DMS 273 treated with DMSO at 0.1 percent for 48 hours (cell line): ENCODE measurements around the gene FERMT3.

Source experiments
- DNase-seq: peaks from one replicate; lab custom pipeline; 2025; lab: John Stamatoyannopoulos, UW

The FERMT3 gene

GRCh38 chr11:64186492-64187165, 19.9 kb upstream of the FERMT3 start:
- no peak for DNase-seq

DNA sequence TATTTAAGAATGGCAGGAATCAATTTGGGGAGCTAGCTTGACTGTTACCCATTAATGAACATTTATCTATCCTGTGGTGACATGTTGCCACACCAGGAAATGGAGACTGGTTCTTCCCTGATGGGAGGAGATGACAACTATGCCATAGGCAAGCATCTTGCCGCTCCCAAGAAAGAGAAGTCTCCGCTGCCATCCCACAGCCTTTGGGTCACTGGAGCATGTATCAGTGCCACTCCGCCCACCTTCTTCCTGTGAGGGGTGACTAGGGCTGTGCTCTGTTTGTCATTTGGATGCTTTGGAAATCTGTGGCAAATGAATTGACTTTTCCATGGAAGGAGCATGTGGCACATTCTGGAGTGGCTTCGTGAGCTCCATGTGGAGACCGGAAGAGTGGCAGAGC, 14.1 kb upstream of the FERMT3 start:
- DNase-seq, result no peak

GRCh38 chr11:64196626-64197025, 9.9 kb upstream of the FERMT3 start:
- DNase-seq, result no peak

DNA sequence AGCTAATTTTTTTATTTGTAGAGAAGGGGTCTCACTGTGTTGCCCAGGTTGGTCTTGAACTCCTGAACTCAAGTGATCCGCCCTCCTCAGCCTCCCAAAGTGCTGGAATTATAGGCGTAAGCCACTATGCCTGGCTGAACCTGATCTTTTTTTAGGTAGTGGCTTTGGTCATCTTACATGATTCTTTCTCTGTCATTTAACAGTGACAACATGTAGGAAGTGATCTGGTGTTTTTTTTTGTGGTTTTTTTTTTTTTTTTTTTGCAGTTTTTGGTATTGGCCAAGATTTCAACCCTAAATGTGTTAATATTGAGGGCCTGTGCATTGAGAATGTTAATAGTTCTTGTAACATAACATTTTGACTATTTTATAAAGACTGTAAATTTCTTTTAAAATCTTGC, 8.0 kb upstream of the FERMT3 start:
- DNase-seq, result no peak

DNA sequence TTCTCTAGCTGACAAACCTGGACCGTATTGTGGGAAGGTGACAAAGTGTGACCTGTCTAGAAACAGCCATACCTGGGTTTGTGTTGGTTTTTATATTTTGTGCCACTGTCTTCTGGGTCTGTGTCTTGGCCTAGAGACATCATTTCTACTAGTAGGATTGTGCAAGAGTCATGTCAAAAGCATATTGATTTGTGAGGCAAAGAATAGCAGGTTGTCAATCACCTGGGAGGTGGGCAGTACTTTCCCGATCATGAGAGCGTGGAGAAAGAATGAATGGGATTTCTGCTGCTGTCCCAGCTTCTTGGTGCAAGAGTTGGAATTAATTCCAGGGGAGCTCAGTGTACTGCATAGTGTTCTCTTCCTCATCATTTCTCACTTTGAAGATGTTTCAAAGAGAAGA, 5.0 kb upstream of the FERMT3 start:
- no peak for DNase-seq

- no peak for DNase-seq
These were observed 3.5 kb upstream of the FERMT3 start for GRCh38 chr11:64202992-64203391.

GRCh38 chr11:64203421-64204079, 3.0 kb upstream of the FERMT3 start:
- DNase-seq, result no peak

- no peak for DNase-seq
These were observed 2.5 kb upstream of the FERMT3 start for GRCh38 chr11:64204080-64204440.

GRCh38 chr11:64204464-64204989, 2.0 kb upstream of the FERMT3 start:
- peak; percentile 83 for DNase-seq

GRCh38 chr11:64207256-64208085, 950 bp downstream of the FERMT3 start:
- no peak for DNase-seq

DNA sequence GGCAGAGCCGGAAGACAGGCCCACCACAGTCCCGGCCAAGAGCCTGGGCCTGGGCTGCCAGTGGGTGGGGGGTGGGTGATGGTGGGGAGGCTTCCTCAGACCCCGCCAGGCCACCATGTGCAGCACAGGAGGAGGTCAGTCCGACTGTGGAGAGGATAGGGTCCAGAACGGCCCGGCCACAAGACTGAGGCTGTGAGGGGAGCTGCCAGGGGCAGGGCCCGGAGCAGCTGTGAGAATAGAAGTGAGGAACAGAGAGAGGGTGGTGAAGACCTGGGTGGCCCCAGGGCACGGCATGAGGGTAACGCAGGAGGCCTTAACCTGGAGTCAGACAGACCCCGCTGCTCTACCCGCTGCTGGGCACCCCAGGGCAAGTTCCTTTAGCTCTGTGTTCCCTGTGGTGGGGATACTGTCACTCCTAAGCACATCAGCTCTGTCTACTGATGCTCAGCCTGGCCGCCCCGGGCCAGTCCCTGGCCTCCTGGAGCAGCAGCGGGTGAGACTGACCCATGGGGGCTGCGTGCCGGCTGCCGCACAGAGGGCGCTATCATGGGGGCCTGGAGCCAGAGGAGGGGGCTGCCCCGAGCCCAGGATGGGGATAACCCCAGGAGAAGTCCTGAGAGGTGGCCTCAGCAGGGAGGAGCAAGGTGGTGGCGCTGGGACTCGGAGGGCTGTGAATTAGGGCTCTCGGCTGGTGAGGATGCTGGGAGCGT, 1.7 kb downstream of the FERMT3 start:
- DNase-seq, result no peak

DNA sequence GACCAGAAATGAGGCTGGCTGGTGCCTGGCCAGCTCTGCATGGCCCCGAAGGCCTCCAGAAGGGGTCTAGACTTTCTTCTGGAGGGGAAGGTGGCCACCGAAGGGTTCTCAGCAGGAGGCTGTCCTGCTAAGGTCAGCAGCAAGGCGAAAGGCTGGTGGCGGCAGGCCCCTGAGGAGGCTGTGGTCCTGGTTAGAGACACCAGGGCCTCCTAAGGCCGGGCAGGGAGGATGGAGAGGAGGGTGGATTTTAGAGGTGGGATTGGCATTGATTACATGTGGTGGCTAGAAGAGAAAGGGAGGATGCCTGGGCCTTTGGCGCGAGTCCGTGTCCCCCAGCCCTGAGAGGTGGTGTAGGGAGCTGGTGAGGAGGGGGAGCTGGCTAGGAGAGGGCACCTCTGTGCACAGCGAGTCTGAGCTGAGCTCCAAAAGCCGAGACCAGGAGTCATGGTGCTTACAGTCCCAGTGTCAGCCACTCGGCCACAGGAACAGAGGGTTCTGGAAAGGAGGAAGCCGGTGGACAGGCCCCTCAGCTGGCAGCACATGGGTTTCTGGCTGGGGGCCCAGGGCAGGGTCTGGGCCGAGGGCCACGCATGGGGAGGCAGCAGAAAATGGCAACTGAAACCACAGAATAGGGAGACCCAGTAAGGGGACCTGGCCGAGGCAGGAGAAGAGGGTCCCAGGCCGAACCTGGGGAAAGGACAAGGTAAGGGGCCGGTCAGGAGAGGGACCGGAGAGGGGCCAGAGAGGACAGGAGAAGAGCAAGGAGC, 2.5 kb downstream of the FERMT3 start:
- no peak for DNase-seq

DNA sequence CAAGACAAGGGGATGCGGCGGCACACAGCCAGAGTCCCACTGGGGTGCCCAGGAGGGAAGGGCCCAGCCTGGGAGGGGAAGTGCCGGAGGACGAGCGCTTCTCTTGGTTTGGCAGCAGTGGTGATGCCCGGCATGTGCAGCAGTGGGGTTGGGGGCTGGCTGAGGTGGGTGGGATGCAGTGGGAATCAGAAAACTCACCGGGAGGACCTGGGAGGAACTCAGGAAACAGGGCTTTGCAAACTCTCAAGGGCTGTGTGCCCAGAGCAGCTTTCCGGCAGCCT, 3.0 kb downstream of the FERMT3 start:
- DNase-seq, result no peak

DNA sequence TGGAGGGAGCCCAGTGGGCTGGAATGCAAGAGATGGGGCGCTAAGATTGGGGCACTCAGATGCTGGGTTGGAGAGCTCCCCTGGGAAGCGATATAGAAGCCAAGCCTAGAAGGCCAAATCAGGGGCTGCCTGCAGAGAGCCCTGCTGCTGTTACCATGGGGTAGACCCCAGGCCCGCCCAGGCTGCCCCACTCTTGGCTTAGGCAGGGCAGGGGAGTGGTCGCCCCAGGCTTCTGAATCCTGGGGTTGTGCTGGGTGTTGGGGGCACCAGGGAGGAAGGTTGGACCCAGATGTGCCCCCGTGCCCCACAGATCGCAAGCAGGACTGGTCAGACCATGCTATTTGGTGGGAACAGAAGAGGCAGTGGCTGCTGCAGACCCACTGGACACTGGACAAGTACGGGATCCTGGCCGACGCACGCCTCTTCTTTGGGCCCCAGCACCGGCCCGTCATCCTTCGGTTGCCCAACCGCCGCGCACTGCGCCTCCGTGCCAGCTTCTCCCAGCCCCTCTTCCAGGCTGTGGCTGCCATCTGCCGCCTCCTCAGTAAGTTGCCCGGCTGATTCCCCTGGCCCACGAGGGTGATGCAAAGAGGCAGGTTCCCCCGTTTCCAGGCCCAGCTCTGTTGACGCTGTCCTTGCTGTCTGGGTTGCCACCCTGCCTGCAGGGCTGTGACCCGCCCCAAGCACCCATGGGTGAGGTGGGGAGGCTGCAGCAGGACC, 3.9 kb downstream of the FERMT3 start:
- DNase-seq, result no peak

- DNase-seq, result no peak
These were observed 4.8 kb downstream of the FERMT3 start for GRCh38 chr11:64211181-64211872.

DNA sequence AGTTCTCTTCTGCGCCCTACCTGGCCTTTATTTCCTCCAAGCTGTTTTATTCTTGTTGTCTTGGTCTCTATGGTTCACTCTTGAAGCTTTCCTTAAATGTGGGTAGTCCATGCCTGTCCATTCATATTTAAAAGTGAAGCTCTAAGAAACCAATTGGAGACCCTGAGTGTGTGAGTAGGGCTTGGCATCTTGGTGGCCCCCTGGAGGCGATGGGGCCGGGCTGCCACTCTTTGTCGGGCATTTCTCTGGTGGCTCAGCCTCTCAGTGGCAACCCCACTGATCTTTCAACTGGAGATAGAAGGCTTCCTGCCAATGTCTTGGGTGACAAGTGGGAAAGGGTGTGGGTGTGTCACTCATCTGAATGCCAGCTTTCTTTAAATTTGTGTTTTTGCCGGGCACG, 10.4 kb downstream of the FERMT3 start:
- no peak for DNase-seq

DNA sequence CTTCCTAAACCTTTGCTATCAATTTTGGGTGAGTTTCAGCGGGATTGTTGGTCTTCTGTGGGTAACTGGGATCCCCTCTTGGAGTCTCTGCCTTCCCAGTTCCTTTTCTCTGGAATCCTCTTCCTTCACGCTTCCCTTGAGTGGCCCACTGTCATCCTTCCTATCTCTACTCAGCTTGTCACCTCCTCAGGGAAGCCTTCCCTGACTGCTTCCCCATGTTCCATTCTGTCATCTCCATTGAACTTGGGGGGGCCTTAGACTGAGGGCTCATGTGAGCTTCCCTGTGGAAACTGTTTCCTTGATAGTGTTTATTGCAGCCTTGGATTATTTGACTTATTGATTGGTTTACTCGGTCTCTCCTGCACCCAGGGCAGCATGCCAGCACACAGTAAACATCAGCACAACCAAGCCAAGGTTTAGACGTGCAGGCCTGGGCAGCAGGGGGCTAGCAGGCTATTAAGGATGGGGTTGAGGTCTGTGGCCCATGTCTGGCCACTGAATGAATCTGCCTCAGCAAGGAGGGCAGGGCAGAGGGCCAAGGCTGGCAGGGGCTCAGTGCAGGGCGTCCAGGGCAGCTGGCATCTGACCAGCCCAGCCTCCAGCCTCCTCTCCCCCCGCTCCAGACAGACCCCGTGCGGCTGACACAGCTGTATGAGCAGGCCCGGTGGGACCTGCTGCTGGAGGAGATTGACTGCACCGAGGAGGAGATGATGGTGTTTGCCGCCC, 12.3 kb downstream of the FERMT3 start:
- no peak for DNase-seq

DNA sequence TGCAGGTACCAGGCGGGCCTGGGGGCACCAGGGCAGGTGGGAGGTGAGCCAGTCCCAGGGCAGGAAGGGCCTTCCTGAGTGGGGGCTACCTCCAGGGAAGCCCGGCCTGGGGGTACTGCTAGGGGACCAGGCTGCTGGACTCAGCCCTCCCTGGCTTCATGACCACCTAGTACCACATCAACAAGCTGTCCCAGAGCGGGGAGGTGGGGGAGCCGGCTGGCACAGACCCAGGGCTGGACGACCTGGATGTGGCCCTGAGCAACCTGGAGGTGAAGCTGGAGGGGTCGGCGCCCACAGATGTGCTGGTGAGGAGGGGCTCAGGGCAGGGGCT, 12.8 kb downstream of the FERMT3 start:
- DNase-seq, result no peak

DNA sequence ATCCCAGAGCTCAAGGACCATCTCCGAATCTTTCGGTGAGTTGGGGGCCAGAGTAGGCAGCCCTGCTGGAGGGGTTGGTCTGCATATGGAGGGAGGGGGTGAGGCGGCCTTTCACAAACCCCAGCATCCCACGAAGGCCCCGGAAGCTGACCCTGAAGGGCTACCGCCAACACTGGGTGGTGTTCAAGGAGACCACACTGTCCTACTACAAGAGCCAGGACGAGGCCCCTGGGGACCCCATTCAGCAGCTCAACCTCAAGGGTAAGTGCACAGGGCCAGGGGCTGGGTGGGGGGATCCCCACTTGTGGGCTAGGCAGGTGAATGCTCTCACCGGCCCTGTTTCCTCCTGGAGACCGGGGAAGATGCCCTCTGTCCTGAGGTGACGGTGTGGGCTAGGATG, 13.2 kb downstream of the FERMT3 start:
- DNase-seq, result no peak

- no peak for DNase-seq
These were observed 13.8 kb downstream of the FERMT3 start for GRCh38 chr11:64220271-64220670.
